K562 (cell line): Measurements from ENCODE around the gene SLC4A9.

Source experiments
- BACH1 ChIP-seq: fragments of 200-800 bp; sonication (Bioruptor generic); IDR thresholded peaks from 2 replicates; pipeline ENCODE4 v1.6.1; 2016; ENCODE audit warnings: missing genetic modification characterization, missing compliant biosample characterization
- BCLAF1 ChIP-seq, 2 experiments: fragments of 450-650 bp in 1 of 2; IDR thresholded peaks; 2 replicates each; pipeline ENCODE4 v1.6.1; 2011 to 2017; ENCODE audit warnings: low read depth in 2 of 2, antibody characterized with exemption in 1 of 2, borderline replicate concordance in 1 of 2, low read length in 1 of 2, mild to moderate bottlenecking in 1 of 2, mixed read lengths in 1 of 2; ENCODE audit not compliant: control insufficient read depth in 1 of 2
- CBX1 ChIP-seq: sonication (generic); IDR thresholded peaks from 2 replicates; pipeline ENCODE4 v1.6.1; 2016; ENCODE audit warnings: antibody characterized with exemption, low read depth, mild to moderate bottlenecking
- CTCF ChIP-seq, 3 experiments: IDR thresholded peaks in 2 of 3; conservative IDR thresholded peaks in 1 of 3; 2 replicates each; pipeline ENCODE4 v1.5.1; 2011 to 2012; ENCODE audit warnings: low read length in 3 of 3, mild to moderate bottlenecking in 3 of 3, control low read depth in 2 of 3, improper control_type of control experiment in 1 of 3, inconsistent platforms in 1 of 3, low read depth in 1 of 3, mixed read lengths in 1 of 3, moderate library complexity in 1 of 3; ENCODE audit not compliant: insufficient read depth in 2 of 3
- ELF1 ChIP-seq: fragments of 200-800 bp; sonication (Bioruptor generic); IDR thresholded peaks from 2 replicates; pipeline ENCODE4 v1.6.1; 2016; ENCODE audit warnings: missing genetic modification characterization, missing compliant biosample characterization
- POLR2A ChIP-seq: fragments of 450-650 bp; conservative IDR thresholded peaks from 2 replicates; pipeline ENCODE4 v1.6.1; 2016
- SAP30 ChIP-seq: fragments of 200-600 bp; sonication (generic); IDR thresholded peaks from 2 replicates; pipeline ENCODE4 v1.6.1; 2012; ENCODE audit warnings: borderline replicate concordance, low read depth, mild to moderate bottlenecking, moderate library complexity, low read length, control low read depth, inconsistent platforms; ENCODE audit not compliant: insufficient read depth, poor library complexity, severe bottlenecking
- SMC3 ChIP-seq: conservative IDR thresholded peaks from 2 replicates; pipeline ENCODE4 v1.6.1; 2011; ENCODE audit warnings: low read depth, low read length, improper control_type of control experiment; ENCODE audit not compliant: insufficient read depth

GRCh38 chr5:140420226-140420570, 60.2 kb downstream of the SLC4A9 start:
- TF ChIP-seq CBX1, result no peak
- TF ChIP-seq CTCF (IDR thresholded peaks at IDR 0.05 in 2 of 3, conservative IDR thresholded peaks at IDR 0.05 in 1 of 3; ENCODE audit: insufficient read depth in 2 of 3, low read depth in 1 of 3, low read length in 3 of 3), result no peak
- no peak for TF ChIP-seq SMC3
- TF ChIP-seq BACH1, result no peak
- TF ChIP-seq BCLAF1 (IDR thresholded peaks at IDR 0.05; ENCODE audit: borderline replicate concordance in 1 of 2, control insufficient read depth in 1 of 2, low read depth in 2 of 2, low read length in 1 of 2), result no peak
- no peak for TF ChIP-seq SAP30
- TF ChIP-seq POLR2A, result no peak
- TF ChIP-seq ELF1 (tag), result no peak
